Measurements from ENCODE around the gene PPP1R10. TPM values are rescaled to one million over a fixed set of nuclear protein-coding genes. Genes with fewer than 3 reads are reported as not detected.
A peak's percentile ranks its signal among the peaks of the same experiment; 100 is the strongest.

Gene PPP1R10
- total and polyA plus RNA-seq, 2 of the 13 experiments (the other 11 are each of a cell fraction or from before 2014, with no cell fraction given), result 26.3 to 38.4 TPM

DNA sequence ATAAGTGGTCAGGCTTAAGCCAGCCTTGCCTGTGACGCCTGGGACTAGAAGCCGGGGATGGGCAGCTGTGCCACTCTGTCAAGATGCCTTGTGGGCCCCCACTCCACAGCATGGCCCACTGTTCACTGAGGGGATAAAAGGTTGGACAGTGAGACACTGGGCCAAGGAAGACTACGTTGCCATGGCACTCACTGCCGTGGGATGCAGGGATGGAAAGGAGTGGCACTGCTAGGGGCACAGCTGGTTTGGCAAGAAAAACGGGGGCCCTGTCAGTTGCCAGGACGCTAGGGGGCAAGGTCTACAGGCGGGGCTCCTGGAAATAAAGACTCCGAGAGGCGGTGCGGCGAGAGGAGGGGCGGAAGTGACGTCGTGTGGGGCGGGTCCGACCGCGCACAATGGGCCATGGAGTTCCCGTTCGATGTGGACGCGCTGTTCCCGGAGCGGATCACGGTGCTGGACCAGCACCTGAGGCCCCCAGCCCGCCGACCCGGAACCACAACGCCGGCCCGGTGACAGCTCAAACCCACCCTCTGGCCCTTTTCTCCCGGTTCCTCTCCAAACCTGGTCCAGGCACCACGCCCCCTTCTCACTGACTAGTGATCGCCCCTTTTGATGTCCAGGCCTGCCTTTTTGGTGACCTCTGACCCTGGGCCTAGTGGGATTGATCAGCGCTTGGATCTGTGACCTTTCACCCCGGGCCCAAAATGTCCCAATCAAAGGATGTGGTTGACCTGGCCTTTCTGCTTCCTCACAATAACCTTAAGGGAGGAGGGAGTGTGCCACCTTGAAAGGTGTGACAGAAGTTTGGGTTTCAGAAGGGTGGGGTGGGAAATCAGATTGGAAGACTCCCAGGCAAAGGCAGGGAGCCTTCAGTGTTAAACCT lies 9.7 kb upstream of the PPP1R10 start, which contains the start of gene ATAT1 (continued):
- no peak for TF ChIP-seq MLXIP (CRISPR knock-in tag; IDR thresholded peaks at IDR 0.05; ENCODE audit: borderline replicate concordance)
- peak; percentile 59 for TF ChIP-seq ZNF792 (CRISPR knock-in tag; IDR thresholded peaks at IDR 0.05)
- peak; percentile 24; the same call in 1 of the 2 replicates for TF ChIP-seq ZNF253 (CRISPR knock-in tag; IDR thresholded peaks at IDR 0.05; ENCODE audit: borderline replicate concordance)
- peak; percentile 71 for TF ChIP-seq CCAR2 (optimal IDR thresholded peaks at IDR 0.05; ENCODE audit: low read depth, low read length)
- peak; percentile 84; the same call in 1 of the 2 replicates for TF ChIP-seq HIVEP1 (CRISPR knock-in tag; IDR thresholded peaks at IDR 0.05)
- TF ChIP-seq CHD4 (IDR thresholded peaks at IDR 0.05; ENCODE audit: borderline replicate concordance, low read length), result no peak
- 0 out of 2 replicates have a peak, but pooled peaks have one; percentile 51 for TF ChIP-seq TSC22D2 (CRISPR knock-in tag; IDR thresholded peaks at IDR 0.05; ENCODE audit: borderline replicate concordance)
- TF ChIP-seq PHF20 (CRISPR knock-in tag; IDR thresholded peaks at IDR 0.05), result peak; percentile 90
- peak; percentile 63; the same call in 1 of the 2 replicates for TF ChIP-seq CBFB (CRISPR knock-in tag; IDR thresholded peaks at IDR 0.05)
- no peak for TF ChIP-seq LBX2 (CRISPR knock-in tag; IDR thresholded peaks at IDR 0.05; ENCODE audit: borderline replicate concordance)
- no peak for TF ChIP-seq MLLT10 (CRISPR knock-in tag; IDR thresholded peaks at IDR 0.05)
- peak; percentile 91 for TF ChIP-seq HDAC1 (CRISPR knock-in tag; IDR thresholded peaks at IDR 0.05)
- peak; percentile 90; the same call in 1 of the 2 replicates for TF ChIP-seq ZBTB38 (CRISPR knock-in tag; IDR thresholded peaks at IDR 0.05)
- TF ChIP-seq ZNF670 (CRISPR knock-in tag; IDR thresholded peaks at IDR 0.05; ENCODE audit: borderline replicate concordance), result peak; percentile 95
- TF ChIP-seq KDM6A (CRISPR knock-in tag; IDR thresholded peaks at IDR 0.05; ENCODE audit: low read depth), result no peak
- no peak for TF ChIP-seq ZFP1 (CRISPR knock-in tag; IDR thresholded peaks at IDR 0.05)
- no peak; the same call in 1 of the 2 replicates for TF ChIP-seq GZF1 (CRISPR knock-in tag; IDR thresholded peaks at IDR 0.05)
- TF ChIP-seq, protein P1, sequence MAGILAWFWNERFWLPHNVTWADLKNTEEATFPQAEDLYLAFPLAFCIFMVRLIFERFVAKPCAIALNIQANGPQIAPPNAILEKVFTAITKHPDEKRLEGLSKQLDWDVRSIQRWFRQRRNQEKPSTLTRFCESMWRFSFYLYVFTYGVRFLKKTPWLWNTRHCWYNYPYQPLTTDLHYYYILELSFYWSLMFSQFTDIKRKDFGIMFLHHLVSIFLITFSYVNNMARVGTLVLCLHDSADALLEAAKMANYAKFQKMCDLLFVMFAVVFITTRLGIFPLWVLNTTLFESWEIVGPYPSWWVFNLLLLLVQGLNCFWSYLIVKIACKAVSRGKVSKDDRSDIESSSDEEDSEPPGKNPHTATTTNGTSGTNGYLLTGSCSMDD (CRISPR knock-in tag; IDR thresholded peaks at IDR 0.05), result no peak
- no peak; the same call in 1 of the 2 replicates for TF ChIP-seq CBX5 (CRISPR knock-in tag; IDR thresholded peaks at IDR 0.05; ENCODE audit: borderline replicate concordance)
- peak; percentile 95 for TF ChIP-seq MTA1 (CRISPR knock-in tag; IDR thresholded peaks at IDR 0.05; ENCODE audit: borderline replicate concordance)
- TF ChIP-seq ZNF577 (CRISPR knock-in tag; IDR thresholded peaks at IDR 0.05; ENCODE audit: borderline replicate concordance, low read depth), result no peak
- TF ChIP-seq ZNF296 (CRISPR knock-in tag; conservative IDR thresholded peaks at IDR 0.05), result 0 out of 2 replicates have a peak, but pooled peaks have one; percentile 43
- peak; percentile 87; the same call in 1 of the 2 replicates for TF ChIP-seq ZNF274 (CRISPR knock-in tag; IDR thresholded peaks at IDR 0.05)
- peak; percentile 90 for TF ChIP-seq YEATS4 (CRISPR knock-in tag; IDR thresholded peaks at IDR 0.05; ENCODE audit: borderline replicate concordance)
- TF ChIP-seq, protein P2, sequence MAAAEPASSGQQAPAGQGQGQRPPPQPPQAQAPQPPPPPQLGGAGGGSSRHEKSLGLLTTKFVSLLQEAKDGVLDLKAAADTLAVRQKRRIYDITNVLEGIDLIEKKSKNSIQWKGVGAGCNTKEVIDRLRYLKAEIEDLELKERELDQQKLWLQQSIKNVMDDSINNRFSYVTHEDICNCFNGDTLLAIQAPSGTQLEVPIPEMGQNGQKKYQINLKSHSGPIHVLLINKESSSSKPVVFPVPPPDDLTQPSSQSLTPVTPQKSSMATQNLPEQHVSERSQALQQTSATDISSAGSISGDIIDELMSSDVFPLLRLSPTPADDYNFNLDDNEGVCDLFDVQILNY (CRISPR knock-in tag; conservative IDR thresholded peaks at IDR 0.05), result no peak
- TF ChIP-seq ZNF780A (CRISPR knock-in tag; IDR thresholded peaks at IDR 0.05), result no peak
